A673 (cell line): ENCODE measurements around the gene DDX11. TPM values are rescaled to one million over a fixed set of nuclear protein-coding genes. Genes with fewer than 3 reads are reported as not detected.
"Not testable (repeated sequence)": the region's sequence is repeated elsewhere in the genome, so short reads cannot be mapped to it uniquely, and the experiment has no call there.

Experiments used
- BruUV-seq: library from RNA; stranded (reverse); fragments of 400-500 nt; replicated peaks from 2 replicates; lab custom pipeline; 2021; lab: Mats Ljungman, UMichigan
- CTCF ChIA-PET: fragments of 300-600 bp; sonication (Branson Sonifier 250); formaldehyde crosslinking; loops from one replicate; lab custom pipeline; 2022; ENCODE audit warnings: antibody characterized with exemption; lab: Charles Lee
- POLR2A ChIA-PET: fragments of 300-600 bp; sonication (Branson Sonifier 250); formaldehyde crosslinking; loops from one replicate; lab custom pipeline; 2022; ENCODE audit warnings: antibody characterized with exemption; ENCODE audit not compliant: low non-redundant PET; lab: Charles Lee
- DNase-seq: peaks from one replicate; pipeline ENCODE4 v3.0.0-alpha.2; 2015; ENCODE audit warnings: low spot score
- H3K27ac ChIP-seq: fragments of 200-600 bp; sonication (generic); 2 replicates; pipeline ENCODE4 v1.5.1; 2016; ENCODE audit warnings: mixed run types, low read depth, mild to moderate bottlenecking, mixed read lengths, antibody characterized with exemption, low read length; ENCODE audit not compliant: poor library complexity, severe bottlenecking
- H3K27me3 ChIP-seq: fragments of 200-600 bp; sonication (generic); replicated peaks from 2 replicates; pipeline ENCODE4 v1.6.1; 2017; ENCODE audit warnings: mixed run types, low read depth, mild to moderate bottlenecking, mixed read lengths, antibody characterized with exemption, low read length; ENCODE audit not compliant: insufficient read depth, poor library complexity
- H3K36me3 ChIP-seq: fragments of 200-600 bp; sonication (generic); 2 replicates; pipeline ENCODE4 v1.6.1; 2016; ENCODE audit warnings: mixed run types, mild to moderate bottlenecking, mixed read lengths, antibody characterized with exemption, low read length; ENCODE audit not compliant: insufficient read depth, poor library complexity, severe bottlenecking
- H3K4me1 ChIP-seq: fragments of 200-600 bp; sonication (generic); 2 replicates; pipeline ENCODE4 v1.6.1; 2017; ENCODE audit warnings: mixed run types, mild to moderate bottlenecking, mixed read lengths, antibody characterized with exemption, low read length; ENCODE audit not compliant: insufficient read depth, poor library complexity, severe bottlenecking
- H3K4me3 ChIP-seq: fragments of 200-600 bp; sonication (generic); 2 replicates; pipeline ENCODE4 v1.5.1; 2016; ENCODE audit warnings: low read depth, mixed run types, mild to moderate bottlenecking, mixed read lengths, low read length; ENCODE audit not compliant: poor library complexity, severe bottlenecking
- H3K9me3 ChIP-seq: fragments of 200-600 bp; sonication (generic); 2 replicates; pipeline ENCODE4 v1.6.1; 2016; ENCODE audit warnings: mixed run types, low read depth, mild to moderate bottlenecking, mixed read lengths, antibody characterized with exemption, low read length; ENCODE audit not compliant: poor library complexity, severe bottlenecking
- EZH2 ChIP-seq: fragments of 200-600 bp; sonication (generic); IDR thresholded peaks from 2 replicates; pipeline ENCODE4 v1.6.1; 2017; ENCODE audit warnings: borderline replicate concordance, low read depth, mild to moderate bottlenecking, mixed read lengths, antibody characterized with exemption, low read length; ENCODE audit not compliant: poor library complexity, severe bottlenecking
- intact Hi-C: fragments of 100-400 bp; cut with micrococcal nuclease; formaldehyde crosslinking; loops from one replicate; pipeline ENCODE4 v1.10.0; 2022; ENCODE audit not compliant: unreplicated experiment
- total RNA-seq: library from RNA; stranded (reverse); gene quantifications from 2 replicates; pipeline ENCODE4 v1.2.3, GENCODE V29; 2021
- TF ChIP-seq, protein P1 (sequence below): fragments of 300-800, 200-600 bp; sonication (generic); conservative IDR thresholded peaks from 2 replicates; pipeline ENCODE4 v1.5.1; 2017; ENCODE audit warnings: low read depth, mild to moderate bottlenecking, antibody characterized with exemption, low read length, moderate library complexity, mixed read lengths

Gene DDX11
- total RNA-seq, 1 experiment from 2014 or later, result 188 TPM

DNA sequence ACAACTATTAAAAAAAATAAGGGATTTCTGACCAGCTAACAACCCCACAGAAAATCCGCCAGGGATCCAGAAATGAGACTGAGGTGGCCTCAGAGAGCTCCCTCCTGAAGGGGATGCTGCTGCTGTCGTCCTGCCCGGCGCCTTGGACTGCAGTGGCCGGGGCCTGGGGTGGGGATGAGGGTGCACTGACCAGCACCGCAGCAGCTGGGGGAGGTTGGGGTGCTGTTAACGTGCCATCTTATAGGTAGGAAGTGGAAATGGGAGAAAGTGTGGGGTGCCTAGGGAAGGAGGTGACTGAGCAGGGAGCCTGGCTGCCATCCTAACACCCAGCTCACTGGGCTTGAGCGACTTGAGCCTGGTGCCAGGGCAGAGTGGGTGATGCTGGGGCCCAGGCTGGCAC is 32.0 kb downstream of the DDX11 start:
- no peak overlapping the region for H3K27ac ChIP-seq
- no peak for DNase-seq
- no peaks in the 10 kb centered on the region for H3K9me3 ChIP-seq
- intact Hi-C loops, result no loop called here
- H3K27me3 ChIP-seq, result no peaks in the 10 kb centered on the region
- H3K4me1 ChIP-seq, result no peaks in the 10 kb centered on the region
- H3K4me3 ChIP-seq, result no peak overlapping the region
- no peak for TF ChIP-seq EZH2
- TF ChIP-seq, protein P1, sequence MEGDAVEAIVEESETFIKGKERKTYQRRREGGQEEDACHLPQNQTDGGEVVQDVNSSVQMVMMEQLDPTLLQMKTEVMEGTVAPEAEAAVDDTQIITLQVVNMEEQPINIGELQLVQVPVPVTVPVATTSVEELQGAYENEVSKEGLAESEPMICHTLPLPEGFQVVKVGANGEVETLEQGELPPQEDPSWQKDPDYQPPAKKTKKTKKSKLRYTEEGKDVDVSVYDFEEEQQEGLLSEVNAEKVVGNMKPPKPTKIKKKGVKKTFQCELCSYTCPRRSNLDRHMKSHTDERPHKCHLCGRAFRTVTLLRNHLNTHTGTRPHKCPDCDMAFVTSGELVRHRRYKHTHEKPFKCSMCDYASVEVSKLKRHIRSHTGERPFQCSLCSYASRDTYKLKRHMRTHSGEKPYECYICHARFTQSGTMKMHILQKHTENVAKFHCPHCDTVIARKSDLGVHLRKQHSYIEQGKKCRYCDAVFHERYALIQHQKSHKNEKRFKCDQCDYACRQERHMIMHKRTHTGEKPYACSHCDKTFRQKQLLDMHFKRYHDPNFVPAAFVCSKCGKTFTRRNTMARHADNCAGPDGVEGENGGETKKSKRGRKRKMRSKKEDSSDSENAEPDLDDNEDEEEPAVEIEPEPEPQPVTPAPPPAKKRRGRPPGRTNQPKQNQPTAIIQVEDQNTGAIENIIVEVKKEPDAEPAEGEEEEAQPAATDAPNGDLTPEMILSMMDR, result no peak
- ChIA-PET POLR2A (no interaction called here), CTCF (no interaction called here)
- H3K36me3 ChIP-seq, result peaks cover 11% of the 10 kb centered on the region
- no TSS peak for BruUV-seq

DNA sequence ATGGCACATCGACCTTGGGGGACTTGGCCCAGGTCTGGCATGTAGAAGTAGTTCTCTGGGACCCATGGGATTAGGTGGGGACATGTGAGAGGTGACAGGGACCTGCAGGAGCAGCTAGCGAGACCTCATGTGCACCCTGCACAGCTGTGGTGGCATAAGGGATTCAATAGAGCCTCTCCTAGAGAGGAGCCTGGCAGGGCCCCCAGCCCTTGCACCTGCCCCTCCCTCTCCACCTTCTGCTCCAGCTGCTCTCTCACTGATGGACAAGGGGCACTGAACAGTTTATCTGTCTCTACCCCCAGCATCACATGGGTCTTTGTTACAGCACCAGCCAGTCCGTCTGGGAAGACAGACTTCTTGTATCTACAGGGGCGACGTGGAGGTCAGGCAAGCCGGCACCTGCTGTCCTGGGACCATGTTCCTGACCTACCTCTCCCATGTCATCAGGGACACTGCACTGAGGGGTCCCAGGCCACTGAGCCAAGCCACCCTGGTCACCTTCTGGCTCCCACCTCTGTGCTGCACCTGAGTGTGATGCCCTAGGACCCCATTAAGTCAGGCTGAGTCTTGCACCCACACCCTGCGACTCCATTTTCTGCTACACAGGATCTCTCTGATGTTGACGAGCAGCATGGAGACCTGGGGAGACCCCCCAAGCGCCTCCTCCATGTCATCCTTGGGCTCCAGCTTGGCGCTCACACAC is 32.6 kb downstream of the DDX11 start:
- no peak for DNase-seq
- H3K27ac ChIP-seq, result no peak overlapping the region
- no peak overlapping the region for H3K4me3 ChIP-seq
- TF ChIP-seq, protein P1, result no peak
- TF ChIP-seq EZH2, result no peak
- no peaks in the 10 kb centered on the region for H3K4me1 ChIP-seq
- ChIA-PET CTCF (no interaction called here), POLR2A (no interaction called here)
- BruUV-seq, result no TSS peak
- no peaks in the 10 kb centered on the region for H3K9me3 ChIP-seq
- H3K27me3 ChIP-seq, result no peaks in the 10 kb centered on the region
- H3K36me3 ChIP-seq, result peaks cover 6% of the 10 kb centered on the region
- intact Hi-C loops, result no loop called here

DNA sequence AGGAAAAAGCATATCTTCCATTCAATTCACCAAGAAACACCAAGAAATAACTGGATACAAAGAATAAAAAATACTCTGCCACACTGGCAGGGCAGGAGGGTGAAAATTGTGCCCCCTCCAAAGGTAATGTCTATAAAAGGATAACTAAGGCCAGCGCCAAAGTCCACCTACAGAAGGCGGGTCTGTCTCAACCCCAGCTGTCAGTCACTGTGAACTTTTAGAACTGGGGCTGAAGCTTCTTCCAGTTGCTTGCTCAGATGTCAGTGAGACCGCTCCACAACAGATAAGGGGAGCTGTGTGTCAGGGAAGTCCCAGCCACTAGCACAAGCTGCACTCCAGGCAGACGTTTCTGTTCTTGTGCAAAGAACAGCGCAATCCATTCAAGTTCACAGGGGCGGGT is 36.1 kb downstream of the DDX11 start:
- H3K27ac ChIP-seq, H3K4me3 ChIP-seq, CTCF ChIA-PET, H3K9me3 ChIP-seq, BruUV-seq, H3K4me1 ChIP-seq, H3K27me3 ChIP-seq, DNase-seq, H3K36me3 ChIP-seq, POLR2A ChIA-PET, intact Hi-C loops: not testable (repeated sequence)

DNA sequence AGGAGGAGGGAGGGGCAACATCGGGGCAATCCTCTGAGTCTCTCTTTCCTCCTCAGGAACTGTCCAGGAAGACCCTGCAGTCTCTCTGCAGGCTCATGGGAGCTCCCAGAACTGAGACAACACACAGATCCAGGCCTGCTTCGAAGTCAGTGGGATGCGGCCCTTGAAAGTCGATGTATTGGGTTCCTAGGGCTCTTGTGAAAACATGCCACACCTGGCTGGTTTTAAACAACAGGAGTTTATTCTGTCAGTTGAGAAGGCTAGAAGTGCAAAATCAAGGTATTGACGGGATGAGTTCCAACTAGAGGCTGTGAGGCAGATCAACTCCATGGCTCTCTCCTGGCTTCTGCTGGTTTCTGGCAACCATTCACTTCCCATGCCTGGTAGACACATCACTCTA is 36.6 kb downstream of the DDX11 start:
- CTCF ChIA-PET, H3K4me3 ChIP-seq, H3K4me1 ChIP-seq, intact Hi-C loops, H3K9me3 ChIP-seq, DNase-seq, H3K27ac ChIP-seq, H3K27me3 ChIP-seq, BruUV-seq, POLR2A ChIA-PET, H3K36me3 ChIP-seq: not testable (repeated sequence)

DNA sequence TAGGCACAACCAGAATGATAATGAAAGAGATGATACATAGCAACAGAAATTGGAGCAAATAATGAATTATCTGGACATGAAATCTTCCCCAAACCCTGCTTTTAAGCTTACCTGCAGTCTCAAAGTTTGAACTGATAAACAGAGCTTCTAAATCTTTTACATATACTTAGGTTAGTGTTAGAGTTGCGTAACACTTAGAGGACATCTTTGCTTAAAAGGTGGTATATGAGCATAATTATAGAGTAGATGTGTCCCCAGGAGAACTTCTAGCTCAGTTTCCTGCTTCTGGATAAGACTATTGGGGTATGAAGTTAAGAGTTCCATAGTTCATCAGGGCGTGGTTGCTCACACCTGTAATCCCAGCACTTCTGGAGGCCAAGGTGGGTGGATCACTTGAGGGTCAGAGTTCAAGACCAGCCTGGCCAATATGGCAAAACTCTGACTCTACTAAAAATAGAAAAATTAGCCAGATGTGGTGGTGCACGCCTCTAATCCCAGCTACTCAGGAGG is 41.5 kb downstream of the DDX11 start:
- H3K4me3 ChIP-seq, H3K27ac ChIP-seq, DNase-seq, H3K27me3 ChIP-seq, H3K9me3 ChIP-seq, H3K36me3 ChIP-seq, BruUV-seq, intact Hi-C loops, POLR2A ChIA-PET, H3K4me1 ChIP-seq: not testable (repeated sequence)
- CTCF ChIA-PET, result interaction anchor here (0.7 kb wide), 1 partner anchor 93 kb away, joined by 4 read pairs; no protein-coding TSS in a partner anchor

DNA sequence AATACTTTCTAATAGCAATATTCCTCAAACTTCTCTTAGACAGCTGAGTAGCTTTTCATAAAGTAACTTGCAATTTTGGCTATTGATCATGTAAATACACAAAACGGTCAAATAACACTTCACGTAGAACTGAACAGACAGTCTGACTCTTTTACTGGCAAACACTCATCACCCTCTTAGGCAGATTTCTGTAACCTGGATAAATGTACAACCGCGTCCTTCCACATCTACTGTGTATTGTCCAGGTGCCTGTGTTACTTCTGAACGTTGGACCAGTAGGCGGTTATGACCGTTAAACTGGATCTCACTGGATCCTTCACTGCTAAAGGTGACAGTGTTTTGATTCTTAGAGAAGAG is 43.2 kb downstream of the DDX11 start:
- H3K4me1 ChIP-seq, CTCF ChIA-PET, POLR2A ChIA-PET, DNase-seq, H3K9me3 ChIP-seq, H3K36me3 ChIP-seq, BruUV-seq, intact Hi-C loops, H3K27ac ChIP-seq, H3K27me3 ChIP-seq: not testable (repeated sequence)
- H3K4me3 ChIP-seq, result peak overlapping the region; percentile 54
